K562 (cell line): Measurements from ENCODE around the gene FARSA. TPM values are rescaled to one million over a fixed set of nuclear protein-coding genes. Genes with fewer than 3 reads are reported as not detected.

Experiments used
- KLF10 ChIP-seq: fragments of 250-450 bp; sonication (Bioruptor Pico); IDR thresholded peaks from 2 replicates; pipeline ENCODE4 v1.6.1; 2021; ENCODE audit warnings: matching md5 sums
- KLF13 ChIP-seq: fragments of 450-650 bp; IDR thresholded peaks from 2 replicates; pipeline ENCODE4 v1.6.1; 2016; ENCODE audit warnings: missing genetic modification characterization, low read depth, mild to moderate bottlenecking, missing compliant biosample characterization, moderate library complexity, borderline replicate concordance
- MAZ ChIP-seq, 2 experiments: fragments of 450-650 bp in 1 of 2; sonication (generic) in 1 of 2; formaldehyde crosslinking; IDR thresholded peaks in 1 of 2; conservative IDR thresholded peaks in 1 of 2; 2 replicates each; pipeline versions ENCODE4 v1.4.0 to v1.5.0; 2020; ENCODE audit warnings: mild to moderate bottlenecking in 1 of 2, missing genetic modification reagents in 1 of 2
- NFE2L1 ChIP-seq: fragments of 450-650 bp; IDR thresholded peaks from 2 replicates; pipeline ENCODE4 v1.6.1; 2016; ENCODE audit warnings: missing genetic modification characterization, low read depth, mild to moderate bottlenecking, missing compliant biosample characterization, moderate library complexity, borderline replicate concordance
- PTRF ChIP-seq: fragments of 450-650 bp; IDR thresholded peaks from 2 replicates; pipeline ENCODE4 v1.6.1; 2016; ENCODE audit warnings: mild to moderate bottlenecking, missing genetic modification characterization, missing compliant biosample characterization
- SMAD4 ChIP-seq: fragments of 250-450 bp; sonication (Bioruptor Pico); conservative IDR thresholded peaks from 2 replicates; pipeline ENCODE4 v1.8.0; 2021; ENCODE audit warnings: inconsistent platforms, mild to moderate bottlenecking, moderate library complexity
- SUPT5H ChIP-seq: fragments of 450-650 bp; IDR thresholded peaks from 2 replicates; pipeline ENCODE4 v1.6.1; 2016
- TCFL5 ChIP-seq: fragments of 250-450 bp; sonication (Bioruptor Pico); conservative IDR thresholded peaks from 2 replicates; pipeline ENCODE4 v1.6.1; 2021; ENCODE audit warnings: mild to moderate bottlenecking, moderate library complexity, matching md5 sums
- polyA plus RNA-seq, 8 experiments: library from polyadenylated mRNA; depleted of rRNA in 4 of 8; stranded (reverse) in 5 of 8; unstranded in 3 of 8; fragments of >200 nt; fragmentation: Nextera tagmentation in 2 of 8; fragmentation: Illumina TruSeq in 1 of 8; extraction: Ambion mirVana in 2 of 8; extraction: Trizol in 1 of 8; gene quantifications; 2 replicates each; pipeline versions ENCODE4 v1.2.1 to v1.2.3, GENCODE V29; 2011 to 2014; ENCODE audit warnings: inconsistent platforms in 1 of 8, missing spikeins in 1 of 8
- total RNA-seq, 7 experiments: library from RNA; depleted of rRNA in 6 of 7; stranded (reverse); fragments of >200 nt in 6 of 7; fragmentation: Illumina TruSeq in 2 of 7; extraction: Trizol in 2 of 7; gene quantifications; 2 replicates each; pipeline versions ENCODE4 v1.2.1 to v1.2.3, GENCODE V29; 2011 to 2021; ENCODE audit warnings: low replicate concordance in 1 of 7
- TF ChIP-seq, protein P1 (sequence below): fragments of 250-450 bp; sonication (Bioruptor Pico); IDR thresholded peaks from 2 replicates; pipeline ENCODE4 v1.4.0; 2020; ENCODE audit warnings: mild to moderate bottlenecking, moderate library complexity

Gene FARSA
- total and polyA plus RNA-seq, 9 of the 15 experiments (the other 6 are each of a cell fraction or from before 2014, with no cell fraction given) = 25.2 to 237 (median 89.6) TPM

DNA sequence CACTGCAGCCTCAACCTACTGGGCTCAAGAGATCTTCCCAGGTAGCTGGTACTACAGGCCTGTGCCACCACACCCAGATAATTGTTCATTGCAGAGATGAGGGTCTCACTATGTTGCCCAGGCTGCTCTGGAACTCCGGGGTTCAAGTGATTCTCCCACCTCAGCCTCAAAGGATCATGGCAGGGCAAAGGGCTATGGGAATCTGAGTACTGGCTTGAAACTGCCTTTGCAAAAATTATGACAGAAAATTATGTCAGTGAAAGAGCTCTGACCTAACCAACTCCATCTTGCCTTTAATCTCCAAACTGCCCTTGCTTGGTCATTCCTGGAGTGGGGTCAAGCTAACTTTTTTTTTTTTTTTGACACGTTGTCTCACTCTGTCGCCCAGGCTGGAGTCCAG lies 50.9 kb downstream of the FARSA start (continued):
- TF ChIP-seq NFE2L1 (tag) = peak; percentile 20; the same call in 1 of the 2 replicates
- TF ChIP-seq PTRF (tag) = peak; percentile 91
- peak; percentile 95 for TF ChIP-seq SMAD4 (CRISPR knock-in tag)
- 0 out of 2 replicates have a peak, but pooled peaks have one; percentile 41 for TF ChIP-seq KLF13 (tag)
- no peak for TF ChIP-seq KLF10
- TF ChIP-seq, protein P1, sequence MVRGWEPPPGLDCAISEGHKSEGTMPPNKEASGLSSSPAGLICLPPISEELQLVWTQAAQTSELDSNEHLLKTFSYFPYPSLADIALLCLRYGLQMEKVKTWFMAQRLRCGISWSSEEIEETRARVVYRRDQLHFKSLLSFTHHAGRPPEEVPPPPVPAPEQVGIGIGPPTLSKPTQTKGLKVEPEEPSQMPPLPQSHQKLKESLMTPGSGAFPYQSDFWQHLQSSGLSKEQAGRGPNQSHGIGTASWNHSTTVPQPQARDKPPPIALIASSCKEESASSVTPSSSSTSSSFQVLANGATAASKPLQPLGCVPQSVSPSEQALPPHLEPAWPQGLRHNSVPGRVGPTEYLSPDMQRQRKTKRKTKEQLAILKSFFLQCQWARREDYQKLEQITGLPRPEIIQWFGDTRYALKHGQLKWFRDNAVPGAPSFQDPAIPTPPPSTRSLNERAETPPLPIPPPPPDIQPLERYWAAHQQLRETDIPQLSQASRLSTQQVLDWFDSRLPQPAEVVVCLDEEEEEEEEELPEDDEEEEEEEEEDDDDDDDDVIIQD (CRISPR knock-in tag) = peak; percentile 11; the same call in 1 of the 2 replicates
- no peak for TF ChIP-seq MAZ (CRISPR knock-in tag; conservative IDR thresholded peaks at IDR 0.05 in 1 of 2, IDR thresholded peaks at IDR 0.05 in 1 of 2)
- TF ChIP-seq TCFL5 = 0 out of 2 replicates have a peak, but pooled peaks have one; percentile 41
- no peak for TF ChIP-seq SUPT5H
